HG03175 (cell line): ENCODE results near the gene UBE2Q2.

Source experiments
- ATAC-seq: cut with Tn5 transposase; IDR thresholded peaks from one replicate; pipeline ENCODE4 v1.9.1; 2021; ENCODE audit warnings: mild to moderate bottlenecking, moderate library complexity; ENCODE audit not compliant: unreplicated experiment

Gene UBE2Q2

GRCh38 chr15:75921732-75922703 lies 78.8 kb downstream of the UBE2Q2 start:
- ATAC-seq: no peak

- ATAC-seq: no peak
Measured at GRCh38 chr15:75923756-75924155, 80.5 kb downstream of the UBE2Q2 start.

DNA sequence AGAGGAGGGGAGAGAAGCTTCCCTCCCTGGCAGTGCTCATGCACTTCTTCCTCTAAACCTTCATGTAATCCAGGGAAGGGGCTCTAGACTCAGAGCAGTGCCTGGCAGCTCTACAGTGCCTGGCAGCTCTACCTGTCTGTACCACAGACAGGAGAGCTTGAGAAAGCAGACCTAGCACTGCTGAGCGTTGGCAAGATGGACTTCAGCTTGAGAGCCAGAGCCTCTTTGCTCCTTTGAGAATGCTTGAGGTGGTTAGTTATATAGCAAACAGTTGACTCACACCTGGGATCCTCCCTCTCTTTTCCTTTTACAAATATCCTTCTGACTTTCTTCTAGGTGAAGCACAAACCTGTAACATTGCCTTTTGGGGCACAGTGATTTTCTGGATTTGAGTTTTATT lies 81.3 kb downstream of the UBE2Q2 start:
- ATAC-seq: no peak

DNA sequence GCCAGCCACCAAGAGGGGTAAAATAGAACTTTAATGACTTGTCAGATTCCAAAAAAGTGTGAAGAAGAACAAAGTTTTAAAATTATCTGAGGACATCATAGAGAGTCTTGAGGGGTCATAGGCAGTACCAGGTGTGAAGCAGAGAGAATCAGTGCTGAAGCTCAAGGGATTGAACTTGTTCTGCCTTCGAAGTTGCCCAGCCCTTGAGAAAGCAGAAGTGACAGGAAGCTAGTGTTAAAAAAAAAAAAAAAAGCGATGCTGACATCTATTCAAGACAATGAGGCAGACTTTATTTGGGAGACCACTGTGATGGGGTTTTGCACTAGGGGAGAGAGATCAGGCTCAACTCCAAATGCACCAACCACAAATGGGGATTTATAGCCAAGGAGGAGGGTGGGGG lies 82.2 kb downstream of the UBE2Q2 start:
- ATAC-seq: no peak

GRCh38 chr15:75926931-75927330 lies 83.7 kb downstream of the UBE2Q2 start:
- no peak for ATAC-seq

DNA sequence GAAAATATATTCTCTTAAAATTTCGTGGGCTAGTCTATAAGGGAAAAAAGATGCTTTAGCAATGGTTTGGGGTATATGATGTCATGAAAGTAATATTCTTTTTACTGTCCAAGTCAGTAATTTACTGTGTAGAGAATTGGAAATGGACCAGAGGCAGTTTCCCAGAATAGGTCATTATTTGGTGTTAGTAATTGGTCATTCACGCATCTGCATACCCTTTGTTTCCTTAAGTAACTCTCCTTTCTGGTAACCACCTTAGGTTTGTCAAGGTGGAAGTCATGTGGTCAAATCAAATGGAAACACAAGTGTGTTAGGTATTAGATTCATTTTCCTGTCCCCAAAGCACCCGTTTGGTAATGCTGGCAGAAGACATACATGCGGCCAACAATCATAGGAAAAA lies 84.4 kb downstream of the UBE2Q2 start:
- ATAC-seq: no peak

- no peak for ATAC-seq
Measured at GRCh38 chr15:75928680-75929608, 85.7 kb downstream of the UBE2Q2 start.

GRCh38 chr15:75929799-75930565 lies 86.7 kb downstream of the UBE2Q2 start:
- no peak for ATAC-seq

GRCh38 chr15:75930866-75931265 lies 87.6 kb downstream of the UBE2Q2 start:
- ATAC-seq: no peak

DNA sequence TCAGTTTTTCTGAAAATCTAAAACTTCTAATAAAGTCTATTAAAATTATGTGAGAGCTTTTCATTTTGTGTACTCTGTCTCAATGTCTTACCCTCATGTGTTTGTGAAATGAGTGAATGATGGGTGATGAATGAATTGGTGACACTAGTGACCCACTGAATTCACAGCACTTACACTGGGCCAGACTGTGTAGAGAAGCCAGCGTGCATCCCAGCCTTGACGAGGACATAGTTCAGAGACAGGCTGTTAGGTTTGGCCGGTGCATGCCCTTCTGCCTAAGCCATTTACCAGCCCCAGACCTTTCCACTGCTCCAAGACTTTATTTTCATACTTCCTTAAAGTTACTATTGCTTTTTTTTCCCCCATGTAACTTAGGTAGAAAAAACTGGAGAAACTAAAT lies 99.2 kb downstream of the UBE2Q2 start:
- no peak for ATAC-seq

DNA sequence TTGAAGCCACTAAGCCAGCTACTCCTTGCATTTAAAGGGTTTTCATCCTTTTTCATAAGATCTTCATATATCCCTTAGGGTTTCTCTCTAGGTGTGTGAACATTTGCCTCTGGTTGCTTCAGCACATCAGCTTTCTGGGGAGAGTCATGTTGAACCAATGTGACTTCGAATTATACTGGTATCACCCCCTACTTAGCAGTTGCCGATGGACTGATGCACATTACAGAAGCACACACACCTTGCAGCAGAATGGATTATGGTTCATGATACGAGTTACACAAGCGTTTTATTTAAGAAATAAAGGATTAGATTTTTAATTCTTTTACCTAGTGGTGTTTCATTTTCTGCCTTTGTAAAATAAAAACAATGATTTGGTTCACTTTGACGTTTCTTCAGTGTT lies 100.0 kb downstream of the UBE2Q2 start:
- no peak for ATAC-seq

GRCh38 chr15:75943713-75944215 lies 100.5 kb downstream of the UBE2Q2 start:
- no peak for ATAC-seq

DNA sequence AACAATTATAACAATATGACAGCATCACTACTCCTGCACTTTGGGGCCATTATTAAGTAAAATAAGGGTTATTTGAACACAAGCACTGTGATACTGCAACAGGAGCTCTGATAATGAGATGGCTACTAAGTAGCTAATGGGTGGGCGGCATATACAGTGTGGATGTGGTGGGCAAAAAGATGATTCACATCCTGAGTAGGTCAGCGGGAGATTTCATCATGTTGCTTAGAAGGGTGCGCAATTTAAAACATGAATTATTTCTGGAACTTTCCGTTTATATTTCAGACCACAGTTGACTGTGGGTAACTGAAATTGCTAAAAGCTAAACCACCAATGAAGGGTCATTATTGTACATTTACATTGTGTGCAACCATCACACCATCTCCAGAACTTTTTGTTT lies 102.7 kb downstream of the UBE2Q2 start:
- no peak for ATAC-seq

- no peak for ATAC-seq
Measured at GRCh38 chr15:75947092-75947491, 103.8 kb downstream of the UBE2Q2 start.

DNA sequence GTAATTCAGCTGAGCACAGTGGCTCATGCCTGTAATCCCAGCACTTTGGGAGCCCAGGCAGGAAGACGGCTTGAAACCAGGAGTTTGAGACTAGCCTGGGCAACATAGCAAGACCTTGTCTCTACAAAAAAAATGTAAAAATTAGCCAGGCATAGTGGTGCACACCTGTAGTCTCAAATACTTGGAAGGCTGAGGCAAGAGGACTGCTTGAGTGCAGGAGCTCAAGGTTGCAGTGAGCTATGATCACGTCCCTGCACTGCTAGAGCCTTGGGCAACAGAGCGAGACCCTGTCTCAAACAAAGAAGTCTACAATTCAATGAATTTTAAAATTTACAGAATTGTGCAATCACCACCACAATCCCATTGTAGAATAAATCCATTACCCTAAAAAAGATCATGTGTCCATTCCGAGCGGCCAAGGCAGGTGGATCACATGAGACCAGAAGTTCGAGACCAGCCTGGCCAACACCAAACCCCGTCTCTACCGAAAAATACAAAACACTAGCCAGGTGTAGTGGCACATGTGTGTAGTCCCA lies 105.6 kb downstream of the UBE2Q2 start:
- ATAC-seq: no peak
